ENCODE measurements around the gene ISYNA1. TPM values are rescaled to one million over a fixed set of nuclear protein-coding genes. Genes with fewer than 3 reads are reported as not detected.
"Not testable (repeated sequence)": the region's sequence is repeated elsewhere in the genome, so short reads cannot be mapped to it uniquely, and the experiment has no call there.

The ISYNA1 gene
- total RNA-seq, 1 donor from 2014 or later, result 81.7 TPM

DNA sequence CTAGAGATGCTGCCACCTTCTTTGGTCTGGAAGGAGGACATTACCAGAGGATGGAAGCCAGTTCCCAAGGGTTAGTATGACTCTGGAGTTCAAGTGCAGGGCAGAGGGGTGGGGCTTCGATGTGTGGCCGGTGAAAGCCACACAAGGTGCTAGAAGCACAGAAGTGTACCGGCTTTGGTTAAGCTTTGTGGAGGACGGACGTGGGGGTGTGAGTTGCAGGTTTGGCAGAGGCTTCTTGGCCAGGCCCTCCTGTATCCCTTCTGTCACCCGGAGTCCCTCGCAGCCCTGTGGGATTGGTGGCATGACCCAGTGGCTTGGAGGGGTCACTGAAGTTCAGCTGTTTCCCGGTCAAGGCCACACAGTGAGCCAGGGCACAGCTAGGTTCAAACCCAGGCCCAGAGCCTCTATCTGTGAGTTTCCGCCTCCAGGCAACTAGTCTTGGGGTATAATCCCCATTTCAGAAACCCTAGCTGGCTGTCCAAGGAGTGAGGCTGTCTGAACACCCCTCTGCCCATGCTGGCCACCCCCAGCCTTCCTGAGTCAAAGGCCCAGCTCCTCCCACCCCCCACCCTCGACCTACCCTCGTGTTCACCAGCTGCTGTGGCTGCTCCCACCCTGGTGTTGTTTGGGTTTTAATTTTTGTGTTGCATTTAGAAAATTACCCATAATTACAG is 23.3 kb downstream of the ISYNA1 start:
- Mint-ChIP-seq H3K4me3 (peak overlapping the region; percentile 77), H3K27me3 (ENCODE audit: insufficient read depth, low read depth) (peaks cover 36% of the 10 kb centered on the region), H3K27ac (peak overlapping the region; percentile 94), H3K36me3 (no peaks in the 10 kb centered on the region), H3K9me3 (peaks cover 2% of the 10 kb centered on the region), H3K4me1 (peaks cover 49% of the 10 kb centered on the region)
- H2AFZ ChIP-seq (replicated peaks), result no peak overlapping the region
- H3K36me3 ChIP-seq, result no peaks in the 10 kb centered on the region
- peaks cover 34% of the 10 kb centered on the region for H3F3A ChIP-seq (ENCODE audit: low read depth)
- H4K20me1 ChIP-seq (ENCODE audit: low read depth), result no peaks in the 10 kb centered on the region
- DNase-seq (ENCODE audit: low spot score), result peak; percentile 1
- H3K4me2 ChIP-seq, result no peak overlapping the region
- no peak overlapping the region for H3K27ac ChIP-seq
- no peak overlapping the region for H3K4me3 ChIP-seq
- no peaks in the 10 kb centered on the region for H3K79me2 ChIP-seq (ENCODE audit: low read depth)
- peaks cover 7% of the 10 kb centered on the region for H3K4me1 ChIP-seq
- TF ChIP-seq, protein P1, sequence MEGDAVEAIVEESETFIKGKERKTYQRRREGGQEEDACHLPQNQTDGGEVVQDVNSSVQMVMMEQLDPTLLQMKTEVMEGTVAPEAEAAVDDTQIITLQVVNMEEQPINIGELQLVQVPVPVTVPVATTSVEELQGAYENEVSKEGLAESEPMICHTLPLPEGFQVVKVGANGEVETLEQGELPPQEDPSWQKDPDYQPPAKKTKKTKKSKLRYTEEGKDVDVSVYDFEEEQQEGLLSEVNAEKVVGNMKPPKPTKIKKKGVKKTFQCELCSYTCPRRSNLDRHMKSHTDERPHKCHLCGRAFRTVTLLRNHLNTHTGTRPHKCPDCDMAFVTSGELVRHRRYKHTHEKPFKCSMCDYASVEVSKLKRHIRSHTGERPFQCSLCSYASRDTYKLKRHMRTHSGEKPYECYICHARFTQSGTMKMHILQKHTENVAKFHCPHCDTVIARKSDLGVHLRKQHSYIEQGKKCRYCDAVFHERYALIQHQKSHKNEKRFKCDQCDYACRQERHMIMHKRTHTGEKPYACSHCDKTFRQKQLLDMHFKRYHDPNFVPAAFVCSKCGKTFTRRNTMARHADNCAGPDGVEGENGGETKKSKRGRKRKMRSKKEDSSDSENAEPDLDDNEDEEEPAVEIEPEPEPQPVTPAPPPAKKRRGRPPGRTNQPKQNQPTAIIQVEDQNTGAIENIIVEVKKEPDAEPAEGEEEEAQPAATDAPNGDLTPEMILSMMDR (IDR thresholded peaks at IDR 0.05), result no peak
- TF ChIP-seq EZH2 (IDR thresholded peaks at IDR 0.05), result no peak
- no peak for TF ChIP-seq EZH2phosphoT487 (IDR thresholded peaks at IDR 0.05)
- no peak overlapping the region for H3K9ac ChIP-seq
- no peaks in the 10 kb centered on the region for H3K9me3 ChIP-seq (ENCODE audit: low read depth)
- H3K27me3 ChIP-seq, result peaks cover 34% of the 10 kb centered on the region

DNA sequence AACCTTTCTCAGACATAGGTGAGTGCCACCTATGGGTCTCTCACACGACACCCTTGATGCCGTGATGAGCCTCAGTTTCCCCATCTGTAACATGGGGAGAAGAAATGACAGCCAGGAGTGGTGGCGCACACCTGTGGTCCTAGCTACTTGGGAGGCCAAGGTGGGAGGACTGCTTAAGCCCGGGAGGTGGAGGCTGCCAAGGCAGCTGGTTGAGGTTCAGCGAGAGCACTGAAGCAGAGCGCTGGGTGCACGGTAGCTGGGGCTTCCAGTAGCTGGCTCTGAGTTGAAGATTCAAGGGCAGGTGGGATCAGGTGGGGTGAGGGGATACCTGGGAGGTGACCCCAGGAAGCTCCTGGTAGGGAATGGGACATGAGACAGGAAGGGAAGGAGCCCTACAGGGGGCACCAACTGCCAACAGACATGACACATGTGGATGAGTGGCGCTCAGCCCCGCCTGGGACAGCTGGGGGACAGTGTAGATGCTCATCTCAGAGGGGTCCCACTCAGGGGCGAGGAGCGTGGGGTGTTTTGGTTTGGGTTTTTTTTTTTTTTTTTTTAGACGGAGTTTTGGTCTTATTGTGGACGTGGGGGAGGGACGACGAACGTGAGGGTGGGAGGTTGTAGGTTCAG is 25.2 kb downstream of the ISYNA1 start:
- Mint-ChIP-seq H3K36me3 (no peaks in the 10 kb centered on the region), H3K27me3 (ENCODE audit: insufficient read depth, low read depth) (peaks cover 32% of the 10 kb centered on the region)
- TF ChIP-seq EZH2 (IDR thresholded peaks at IDR 0.05), result no peak

DNA sequence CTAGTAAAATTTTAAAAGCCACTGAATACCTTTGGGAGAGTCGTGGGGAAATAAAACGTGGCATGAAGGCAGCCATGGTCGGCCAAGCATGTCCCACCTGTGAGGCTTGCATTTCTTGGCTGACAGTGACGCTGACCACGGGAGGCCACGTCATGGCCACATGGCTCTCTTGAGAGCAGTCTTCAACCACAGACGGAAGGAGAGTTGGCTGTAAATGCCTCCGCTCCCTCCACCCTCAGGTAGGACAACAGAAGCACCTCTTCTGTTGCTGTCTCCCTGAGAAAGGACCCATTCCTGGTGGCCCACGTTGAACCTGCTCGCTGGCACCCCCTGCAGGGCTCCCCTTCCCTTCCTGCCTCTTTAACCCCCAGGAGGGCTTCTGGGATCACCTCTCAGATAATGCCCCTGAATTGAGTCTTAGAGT is 29.9 kb downstream of the ISYNA1 start:
- peak; percentile 47 for DNase-seq (ENCODE audit: low spot score)
- Mint-ChIP-seq H3K4me3 (no peak overlapping the region), H3K4me1 (peaks cover 11% of the 10 kb centered on the region), H3K27me3 (ENCODE audit: insufficient read depth, low read depth) (peaks cover 21% of the 10 kb centered on the region), H3K36me3 (no peaks in the 10 kb centered on the region), H3K9me3 (peaks cover 2% of the 10 kb centered on the region), H3K27ac (no peak overlapping the region)
- Histone ChIP-seq H3K4me3 (no peak overlapping the region), H3K36me3 (no peaks in the 10 kb centered on the region), H4K20me1 (ENCODE audit: low read depth) (no peaks in the 10 kb centered on the region), H3K4me1 (no peaks in the 10 kb centered on the region), H3K27ac (no peak overlapping the region), H3K79me2 (ENCODE audit: low read depth) (no peaks in the 10 kb centered on the region), H3K9ac (no peak overlapping the region), H3F3A (ENCODE audit: low read depth) (no peaks in the 10 kb centered on the region), H3K27me3 (peaks cover 15% of the 10 kb centered on the region), H2AFZ (replicated peaks) (no peak overlapping the region), H3K4me2 (no peak overlapping the region), H3K9me3 (ENCODE audit: low read depth) (no peaks in the 10 kb centered on the region)
- no peak for TF ChIP-seq EZH2 (IDR thresholded peaks at IDR 0.05)
- TF ChIP-seq, protein P1 (IDR thresholded peaks at IDR 0.05), result peak; percentile 55

More for the DNA sequence above, 25.2 kb downstream of the ISYNA1 start:
- H3K4me1 ChIP-seq, result peaks cover 4% of the 10 kb centered on the region
- H3F3A ChIP-seq (ENCODE audit: low read depth), result peaks cover 18% of the 10 kb centered on the region
- H3K9me3 Mint-ChIP-seq, result peaks cover 2% of the 10 kb centered on the region
- no peak overlapping the region for H3K4me2 ChIP-seq
- H3K4me3 ChIP-seq, result no peak overlapping the region
- no peaks in the 10 kb centered on the region for H3K36me3 ChIP-seq
- peaks cover 37% of the 10 kb centered on the region for H3K4me1 Mint-ChIP-seq
- no peak overlapping the region for H3K9ac ChIP-seq
- DNase-seq (ENCODE audit: low spot score), result peak; percentile 2
- no peaks in the 10 kb centered on the region for H4K20me1 ChIP-seq (ENCODE audit: low read depth)
- no peak overlapping the region for H2AFZ ChIP-seq (replicated peaks)
- H3K27ac ChIP-seq, result no peak overlapping the region
- H3K9me3 ChIP-seq (ENCODE audit: low read depth), result no peaks in the 10 kb centered on the region
- H3K79me2 ChIP-seq (ENCODE audit: low read depth), result no peaks in the 10 kb centered on the region
- H3K27ac Mint-ChIP-seq, result peak overlapping the region; percentile 53
- H3K4me3 Mint-ChIP-seq, result no peak overlapping the region
- H3K27me3 ChIP-seq, result peaks cover 20% of the 10 kb centered on the region

DNA sequence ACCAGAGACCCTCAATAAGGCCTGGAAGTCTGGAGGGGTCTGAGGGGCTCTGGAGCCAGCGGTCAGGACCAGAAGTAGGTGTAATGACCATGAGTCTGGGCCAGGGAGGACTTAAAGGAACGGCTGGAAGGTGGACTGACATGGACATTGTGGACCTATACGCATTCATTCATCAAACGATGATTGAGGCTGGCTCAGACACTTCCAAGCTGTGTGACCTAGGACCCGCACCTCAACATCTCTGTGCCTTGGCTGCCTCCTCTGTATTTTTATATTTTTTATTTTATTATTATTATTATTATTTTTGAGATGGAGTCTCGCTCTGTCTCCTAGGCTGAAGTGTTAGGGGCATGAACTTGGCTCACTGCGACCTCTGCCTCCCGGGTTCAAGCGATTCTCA is 31.2 kb downstream of the ISYNA1 start:
- no peaks in the 10 kb centered on the region for H4K20me1 ChIP-seq (ENCODE audit: low read depth)
- no peaks in the 10 kb centered on the region for H3K36me3 ChIP-seq
- no peak overlapping the region for H3K4me3 ChIP-seq
- Mint-ChIP-seq H3K4me3 (no peak overlapping the region), H3K27me3 (ENCODE audit: insufficient read depth, low read depth) (peaks cover 14% of the 10 kb centered on the region), H3K9me3 (no peaks in the 10 kb centered on the region), H3K36me3 (no peaks in the 10 kb centered on the region), H3K27ac (no peak overlapping the region), H3K4me1 (peaks cover 22% of the 10 kb centered on the region)
- no peak for DNase-seq (ENCODE audit: low spot score)
- no peaks in the 10 kb centered on the region for H3F3A ChIP-seq (ENCODE audit: low read depth)
- no peak overlapping the region for H2AFZ ChIP-seq (replicated peaks)
- H3K79me2 ChIP-seq (ENCODE audit: low read depth), result no peaks in the 10 kb centered on the region
- H3K9me3 ChIP-seq (ENCODE audit: low read depth), result no peaks in the 10 kb centered on the region
- no peak overlapping the region for H3K4me2 ChIP-seq
- H3K4me1 ChIP-seq, result no peaks in the 10 kb centered on the region
- TF ChIP-seq EZH2phosphoT487 (IDR thresholded peaks at IDR 0.05), result no peak
- TF ChIP-seq EZH2 (IDR thresholded peaks at IDR 0.05), result no peak
- TF ChIP-seq, protein P1 (IDR thresholded peaks at IDR 0.05), result no peak
- peaks cover 11% of the 10 kb centered on the region for H3K27me3 ChIP-seq
- no peak overlapping the region for H3K9ac ChIP-seq
- H3K27ac ChIP-seq, result no peak overlapping the region

DNA sequence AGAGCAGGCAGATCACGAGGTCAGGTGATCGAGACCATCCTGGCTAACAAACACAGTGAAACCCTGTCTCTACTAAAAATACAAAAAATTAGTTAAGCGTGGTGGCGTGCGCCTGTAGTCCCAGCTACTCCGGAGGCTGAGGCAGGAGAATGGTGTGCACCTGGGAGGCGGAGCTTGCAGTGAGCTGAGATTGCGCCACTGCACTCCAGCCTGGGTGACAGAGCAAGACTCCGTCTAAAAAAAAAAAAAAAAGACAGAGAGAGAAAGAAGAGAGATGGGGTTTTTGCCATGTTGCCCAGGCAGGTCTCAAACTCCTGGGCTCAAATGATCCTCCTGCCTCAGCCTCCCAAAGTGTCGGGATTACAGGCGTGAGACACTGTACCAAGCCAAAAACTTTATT is 32.2 kb downstream of the ISYNA1 start:
- Mint-ChIP-seq H3K4me1 (peaks cover 25% of the 10 kb centered on the region), H3K27me3 (ENCODE audit: insufficient read depth, low read depth) (peaks cover 12% of the 10 kb centered on the region)
- not testable (repeated sequence) for H3K9me3 Mint-ChIP-seq; H3K79me2 ChIP-seq (ENCODE audit: low read depth); H3K36me3 Mint-ChIP-seq; H3K27ac ChIP-seq; H3K4me2 ChIP-seq; H3K27ac Mint-ChIP-seq; H4K20me1 ChIP-seq (ENCODE audit: low read depth); H3K27me3 ChIP-seq; H3K9me3 ChIP-seq (ENCODE audit: low read depth); H3K4me3 ChIP-seq; H3K4me3 Mint-ChIP-seq; H3K4me1 ChIP-seq; H3F3A ChIP-seq (ENCODE audit: low read depth); H2AFZ ChIP-seq (replicated peaks); DNase-seq (ENCODE audit: low spot score); H3K36me3 ChIP-seq; H3K9ac ChIP-seq
